ENCODE data around the gene LRRC8C.

Gene LRRC8C

GRCh38 chr1:89708751-89709375 lies 75.9 kb downstream of the LRRC8C start:
- DNase-seq = no peak

- no peak for DNase-seq
These were observed 77.7 kb downstream of the LRRC8C start for GRCh38 chr1:89710498-89711139.

- DNase-seq = no peak
These were observed 78.3 kb downstream of the LRRC8C start for GRCh38 chr1:89711140-89711778.

- DNase-seq = no peak
These were observed 79.5 kb downstream of the LRRC8C start for GRCh38 chr1:89712420-89712819.

GRCh38 chr1:89715677-89716076 lies 82.8 kb downstream of the LRRC8C start:
- no peak for DNase-seq

GRCh38 chr1:89719502-89720306 lies 86.8 kb downstream of the LRRC8C start:
- no peak for DNase-seq

- no peak for DNase-seq
These were observed 87.9 kb downstream of the LRRC8C start for GRCh38 chr1:89720839-89721238.

GRCh38 chr1:89721351-89721750 lies 88.4 kb downstream of the LRRC8C start:
- DNase-seq = no peak

GRCh38 chr1:89723144-89723543 lies 90.2 kb downstream of the LRRC8C start:
- no peak for DNase-seq

- no peak for DNase-seq
These were observed 90.9 kb downstream of the LRRC8C start for GRCh38 chr1:89723863-89724262.

- DNase-seq = no peak
These were observed 91.6 kb downstream of the LRRC8C start for GRCh38 chr1:89724369-89725010.

- no peak for DNase-seq
These were observed 92.1 kb downstream of the LRRC8C start for GRCh38 chr1:89725011-89725370.

GRCh38 chr1:89725631-89726030 lies 92.7 kb downstream of the LRRC8C start:
- DNase-seq = no peak

- no peak for DNase-seq
These were observed 94.8 kb downstream of the LRRC8C start for GRCh38 chr1:89727517-89728312.

- DNase-seq = no peak
These were observed 95.5 kb downstream of the LRRC8C start for GRCh38 chr1:89728381-89728780.

GRCh38 chr1:89732206-89732605 lies 99.3 kb downstream of the LRRC8C start:
- no peak for DNase-seq

- no peak for DNase-seq
These were observed 99.8 kb downstream of the LRRC8C start for GRCh38 chr1:89732643-89733222.

- DNase-seq = no peak
These were observed 100.8 kb downstream of the LRRC8C start for GRCh38 chr1:89733748-89734147.

- DNase-seq = no peak
These were observed 101.5 kb downstream of the LRRC8C start for GRCh38 chr1:89734442-89734841.

GRCh38 chr1:89735479-89735878 lies 102.6 kb downstream of the LRRC8C start:
- DNase-seq = no peak

GRCh38 chr1:89736937-89737733 lies 104.2 kb downstream of the LRRC8C start:
- DNase-seq = no peak
